ENCODE data around the gene TIAM1. TPM values are rescaled to one million over a fixed set of nuclear protein-coding genes. Genes with fewer than 3 reads are reported as not detected.

Gene TIAM1
- total RNA-seq, 1 experiment from 2014 or later, result 3.7 TPM

- in situ Hi-C loops (cut with HindIII; ENCODE audit: low pct_unique_long_range_greater_than_20kb, low sequenced_read_pairs), result no loop called here
- Histone ChIP-seq H3K9me3 (ENCODE audit: control insufficient read depth, insufficient read depth, low read depth, low read length) (no peaks in the 10 kb centered on the region), H3K27ac (ENCODE audit: low read length) (no peak overlapping the region), H3K4me3 (ENCODE audit: low read depth in 2 of 2, low read length in 2 of 2) (no peak overlapping the region), H3K27me3 (ENCODE audit: control insufficient read depth, insufficient read depth, low read length) (0 out of 2 replicates have a peak, but pooled peaks cover under 1% of the 10 kb centered on the region), H3K36me3 (ENCODE audit: control insufficient read depth, insufficient read depth, low read length) (no peaks in the 10 kb centered on the region), H3K4me1 (ENCODE audit: control insufficient read depth, insufficient read depth, low read length) (no peaks in the 10 kb centered on the region)
- ChIA-PET POLR2A (no interaction called here), CTCF (no interaction called here)
- TF ChIP-seq REST (IDR thresholded peaks at IDR 0.05; ENCODE audit: insufficient read depth in 1 of 2, low read depth in 2 of 2, low read length in 1 of 2), result no peak
- TF ChIP-seq CTCF (IDR thresholded peaks at IDR 0.05), result no peak
- TF ChIP-seq SIN3A (IDR thresholded peaks at IDR 0.05; ENCODE audit: borderline replicate concordance, insufficient read depth, low read depth, low read length), result no peak
- TF ChIP-seq POLR2AphosphoS5 (IDR thresholded peaks at IDR 0.05; ENCODE audit: low read depth, low read length), result no peak
- no peak for TF ChIP-seq TCF7L2 (IDR thresholded peaks at IDR 0.05; ENCODE audit: low read depth, low read length)
- BruUV-seq (replicated peaks), result no TSS peak
- DNase-seq (ENCODE audit: low read depth, low spot score), result no peak
- intact Hi-C loops (cut with micrococcal nuclease; ENCODE audit: unreplicated experiment), result loop anchor here (10.0 kb wide), 1 partner anchor 132 kb away; no protein-coding TSS in a partner anchor
- ATAC-seq, result no peak
These were observed 7.0 kb downstream of the TIAM1 start for GRCh38 chr21:31337086-31337485.

GRCh38 chr21:31336739-31337040 lies 7.4 kb downstream of the TIAM1 start:
- no peaks in the 10 kb centered on the region for H3K4me1 ChIP-seq (ENCODE audit: control insufficient read depth, insufficient read depth, low read length)
- H3K9me3 ChIP-seq (ENCODE audit: control insufficient read depth, insufficient read depth, low read depth, low read length), result no peaks in the 10 kb centered on the region
- H3K27me3 ChIP-seq (ENCODE audit: control insufficient read depth, insufficient read depth, low read length), result no peaks in the 10 kb centered on the region
- no peak overlapping the region for H3K27ac ChIP-seq (ENCODE audit: low read length)
- CTCF ChIA-PET, result no interaction called here
- no peak overlapping the region for H3K4me3 ChIP-seq (ENCODE audit: low read depth in 2 of 2, low read length in 2 of 2)
- TF ChIP-seq TCF7L2 (IDR thresholded peaks at IDR 0.05; ENCODE audit: low read depth, low read length), result no peak
- TF ChIP-seq SIN3A (IDR thresholded peaks at IDR 0.05; ENCODE audit: borderline replicate concordance, insufficient read depth, low read depth, low read length), result no peak
- TF ChIP-seq REST (IDR thresholded peaks at IDR 0.05; ENCODE audit: insufficient read depth in 1 of 2, low read depth in 2 of 2, low read length in 1 of 2), result no peak
- POLR2A ChIA-PET, result no interaction called here
- no peaks in the 10 kb centered on the region for H3K36me3 ChIP-seq (ENCODE audit: control insufficient read depth, insufficient read depth, low read length)
- no TSS peak for BruUV-seq (replicated peaks)
- in situ Hi-C loops (cut with HindIII; ENCODE audit: low pct_unique_long_range_greater_than_20kb, low sequenced_read_pairs) (no loop called here), intact Hi-C loops (cut with micrococcal nuclease; ENCODE audit: unreplicated experiment) (loop anchor here (10.0 kb wide), 1 partner anchor 132 kb away; no protein-coding TSS in a partner anchor)
- DNase-seq (ENCODE audit: low read depth, low spot score) (no peak), ATAC-seq (no peak)
